Mammary epithelial cell (primary cell): ENCODE results near the gene SUPT7L.

ENCODE experiments used
- CTCF ChIP-seq, 2 donors: IDR thresholded peaks in 1 of 2; conservative IDR thresholded peaks in 1 of 2; 2 replicates each; pipeline ENCODE4 v1.5.1; 2011 to 2012; ENCODE audit warnings: inconsistent platforms in 2 of 2, low read length in 2 of 2, mild to moderate bottlenecking in 2 of 2, control low read depth in 1 of 2, low read depth in 1 of 2; ENCODE audit not compliant: insufficient read depth in 1 of 2; ENCODE audit errors: extremely low read depth in 1 of 2
- EZH2 ChIP-seq: IDR thresholded peaks from 2 replicates; pipeline ENCODE4 v1.6.1; 2012; ENCODE audit warnings: low read length, inconsistent platforms, borderline replicate concordance

- TF ChIP-seq CTCF (conservative IDR thresholded peaks at IDR 0.05 in 1 of 2, IDR thresholded peaks at IDR 0.05 in 1 of 2; ENCODE audit: extremely low read depth in 1 of 2, insufficient read depth in 1 of 2, low read depth in 1 of 2, low read length in 2 of 2), result no peak
- no peak for TF ChIP-seq EZH2
Measured at GRCh38 chr2:27655155-27655951, 8.1 kb downstream of the SUPT7L start.
